ENCODE data around the gene TPBGL. TPM values are rescaled to one million over a fixed set of nuclear protein-coding genes. Genes with fewer than 3 reads are reported as not detected.

TPBGL gene
- 0.06 to 0.27 TPM (median 0.16 TPM) in 4 of 5 replicates, not detected in the other for total RNA-seq (2022; extraction: Qiagen RNA extraction; ENCODE audit: low read depth)

GRCh38 chr11:75240311-75241035 lies at the start of gene TPBGL:
TPBGL (plus strand) TSS chr11:75240774; CDS start chr11:75241050, 276 bp downstream.

Other genes with a start within 250 kb of the TPBGL start
- not detected in 5 replicates for gene OR2AT4, start 143.9 kb upstream of the TPBGL start, total RNA-seq (2022; extraction: Qiagen RNA extraction; ENCODE audit: low read depth)
- gene SLCO2B1, start 89.7 kb upstream of the TPBGL start, total RNA-seq (2022; extraction: Qiagen RNA extraction; ENCODE audit: low read depth): 2.9 to 4.5 TPM (median 3.1 TPM) in 5 replicates
- gene ARRB1, start 110.9 kb downstream of the TPBGL start, total RNA-seq (2022; extraction: Qiagen RNA extraction; ENCODE audit: low read depth): 10.6 to 16.9 TPM (median 14.7 TPM) in 5 replicates
- 3,180 to 4,370 TPM (median 3,361 TPM) in 5 replicates for gene RPS3, start 158.7 kb downstream of the TPBGL start, total RNA-seq (2022; extraction: Qiagen RNA extraction; ENCODE audit: low read depth)
- 0.71 to 1.5 TPM (median 1.0 TPM) in 5 replicates for gene KLHL35, start 192.4 kb downstream of the TPBGL start, total RNA-seq (2022; extraction: Qiagen RNA extraction; ENCODE audit: low read depth)

Measured in A549 treated with GW870086 at 1 μM for 4 hours (cell line).